ENCODE measurements around the gene CCDC8.

Gene CCDC8

DNA sequence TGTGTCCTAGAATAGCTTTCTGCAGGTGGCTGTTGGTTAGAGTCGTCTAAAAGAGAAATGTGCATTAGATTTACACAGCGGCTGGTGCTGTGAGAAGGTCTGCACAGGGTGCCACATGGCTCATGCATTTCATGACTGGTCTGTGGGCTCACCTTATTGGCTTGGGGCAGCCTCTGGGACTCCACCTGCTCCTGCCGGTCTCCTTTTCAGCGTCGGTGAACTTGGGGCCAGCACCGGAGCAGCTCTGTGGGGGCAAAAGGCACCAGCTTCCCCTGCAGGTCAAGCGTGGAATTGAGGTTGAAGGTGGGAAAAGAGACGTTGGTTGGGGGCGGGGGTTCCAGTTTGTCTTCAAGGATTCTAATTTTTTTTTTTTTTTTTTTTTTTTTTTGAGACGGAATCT, 18.5 kb upstream of the CCDC8 start:
- TF ChIP-seq CTCF (conservative IDR thresholded peaks at IDR 0.05; ENCODE audit: low read depth) = no peak
- CTCF ChIA-PET = interaction anchor here (0.6 to 0.7 kb wide), 3 partner anchors 37 to 265 kb away, joined by 4 to 5 read pairs (median 4); no protein-coding TSS in a partner anchor
- POLR2A ChIA-PET (ENCODE audit: low non-redundant PET) = interaction anchor here (0.6 kb wide), 1 partner anchor 9 kb away, joined by 11 read pairs; no protein-coding TSS in a partner anchor
- no peak overlapping the region for H3K27ac ChIP-seq
- no peak for DNase-seq (ENCODE audit: low spot score)

- ChIA-PET CTCF (no interaction called here), POLR2A (ENCODE audit: low non-redundant PET) (no interaction called here)
- no peak overlapping the region for H3K27ac ChIP-seq
- no peak for DNase-seq (ENCODE audit: low spot score)
- no peak for TF ChIP-seq CTCF (conservative IDR thresholded peaks at IDR 0.05; ENCODE audit: low read depth)
Observed at GRCh38 chr19:46429999-46430398, 16.6 kb upstream of the CCDC8 start.

DNA sequence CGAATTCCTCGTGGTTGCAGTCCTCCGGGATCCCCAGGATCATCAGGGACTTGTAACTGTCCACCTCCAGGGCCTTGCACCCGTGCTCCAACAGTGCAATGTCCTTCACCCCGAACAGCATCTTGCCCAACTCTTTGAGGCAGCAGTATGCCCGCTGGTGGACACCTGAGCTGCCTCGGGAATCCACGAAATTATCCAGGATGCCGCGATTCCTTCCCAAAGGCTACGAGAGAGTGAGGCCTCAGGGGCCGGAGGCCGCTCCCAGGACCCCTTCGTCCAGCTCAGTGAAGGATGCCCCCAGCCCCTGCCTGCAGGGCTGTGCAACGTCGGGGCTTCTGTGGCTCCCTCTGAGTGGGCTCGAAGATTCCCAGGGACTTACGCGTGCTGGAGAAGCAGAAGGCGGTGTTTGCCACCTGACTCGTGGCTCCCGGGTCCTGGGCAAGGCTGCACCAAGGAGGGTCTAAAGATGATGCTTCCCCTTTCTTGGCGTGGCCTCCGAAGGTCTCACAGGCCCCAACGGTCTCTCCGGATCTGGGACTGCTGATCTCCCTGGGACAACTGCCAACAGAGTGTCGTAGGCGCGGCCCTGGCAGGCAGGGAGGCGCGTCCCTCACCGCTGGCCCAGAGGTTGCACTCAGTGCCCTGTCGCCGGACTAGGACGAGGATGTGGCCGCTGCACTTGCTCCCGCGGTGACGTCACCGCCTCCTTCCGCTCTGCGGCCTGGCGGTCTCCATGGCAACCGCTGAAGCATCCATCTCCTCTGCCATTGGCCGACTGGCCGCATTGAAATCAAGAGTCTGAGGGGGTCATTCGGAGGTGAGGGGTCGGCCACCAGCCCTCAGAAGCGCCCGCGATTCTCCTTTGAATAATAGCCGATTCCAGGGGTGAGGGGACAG, 15.1 kb upstream of the CCDC8 start, which contains the start of gene PNMA8C:
TSS of gene PNMA8C (minus strand) at position 698 of the 897 bp plus-strand sequence. CDS start at position 121, 577 bp downstream.
- ChIA-PET CTCF (no interaction called here), POLR2A (ENCODE audit: low non-redundant PET) (no interaction called here)
- no peak within 1 kb of the TSS for H3K27ac ChIP-seq
- DNase-seq (ENCODE audit: low spot score) = no peak
- no peak for TF ChIP-seq CTCF (conservative IDR thresholded peaks at IDR 0.05; ENCODE audit: low read depth)

GRCh38 chr19:46427518-46428045, 14.2 kb upstream of the CCDC8 start:
- TF ChIP-seq CTCF (conservative IDR thresholded peaks at IDR 0.05; ENCODE audit: low read depth) = no peak
- no peak overlapping the region for H3K27ac ChIP-seq
- ChIA-PET CTCF (no interaction called here), POLR2A (ENCODE audit: low non-redundant PET) (no interaction called here)
- DNase-seq (ENCODE audit: low spot score) = no peak

GRCh38 chr19:46426506-46427162, 13.3 kb upstream of the CCDC8 start:
- ChIA-PET CTCF (no interaction called here), POLR2A (ENCODE audit: low non-redundant PET) (no interaction called here)

More at GRCh38 chr19:46426506-46427162, 13.3 kb upstream of the CCDC8 start:
- DNase-seq (ENCODE audit: low spot score) = peak; percentile 50
- H3K27ac ChIP-seq = peak overlapping the region; percentile 56
- no peak for TF ChIP-seq CTCF (conservative IDR thresholded peaks at IDR 0.05; ENCODE audit: low read depth)
